GM06990 (cell line): Measurements from ENCODE around the gene CLEC3B.

Experiments
- DNase-seq: peaks from one replicate; pipeline ENCODE4 v3.0.0-alpha.2; 2011; ENCODE audit not compliant: insufficient read length; ENCODE audit errors: extremely low read depth
- H3K27me3 ChIP-seq: replicated peaks from 2 replicates; pipeline ENCODE4 v1.6.0; 2011; ENCODE audit warnings: low read length; ENCODE audit not compliant: control insufficient read depth, insufficient read depth
- H3K36me3 ChIP-seq: 2 replicates; pipeline ENCODE4 v1.5.1; 2011; ENCODE audit warnings: low read length; ENCODE audit not compliant: control insufficient read depth, insufficient read depth
- H3K4me3 ChIP-seq: replicated peaks from 2 replicates; pipeline ENCODE4 v1.5.1; 2011; ENCODE audit warnings: low read depth, mild to moderate bottlenecking, control low read depth, low read length
- CTCF ChIP-seq: IDR thresholded peaks from 2 replicates; pipeline ENCODE4 v1.5.1; 2011; ENCODE audit warnings: low read length, control low read depth, mild to moderate bottlenecking, inconsistent platforms; ENCODE audit not compliant: insufficient read depth, poor library complexity, severe bottlenecking

The CLEC3B gene

GRCh38 chr3:44987332-44987731, 38.8 kb upstream of the CLEC3B start:
- H3K27me3 ChIP-seq, result no peaks in the 10 kb centered on the region
- TF ChIP-seq CTCF, result no peak
- DNase-seq, result no peak
- H3K36me3 ChIP-seq, result peaks cover 14% of the 10 kb centered on the region
- no peak overlapping the region for H3K4me3 ChIP-seq

GRCh38 chr3:44988073-44988472, 38.0 kb upstream of the CLEC3B start:
- H3K4me3 ChIP-seq, result no peak overlapping the region
- no peak for DNase-seq
- no peaks in the 10 kb centered on the region for H3K27me3 ChIP-seq
- peaks cover 15% of the 10 kb centered on the region for H3K36me3 ChIP-seq
- peak; percentile 66 for TF ChIP-seq CTCF

GRCh38 chr3:44989141-44989540, 37.0 kb upstream of the CLEC3B start:
- no peak for TF ChIP-seq CTCF
- DNase-seq, result no peak
- no peaks in the 10 kb centered on the region for H3K27me3 ChIP-seq
- H3K36me3 ChIP-seq, result peaks cover 15% of the 10 kb centered on the region
- no peak overlapping the region for H3K4me3 ChIP-seq

GRCh38 chr3:44989636-44990373, 36.3 kb upstream of the CLEC3B start:
- Histone ChIP-seq H3K4me3 (no peak overlapping the region), H3K36me3 (peaks cover 15% of the 10 kb centered on the region), H3K27me3 (no peaks in the 10 kb centered on the region)
- DNase-seq, result no peak
- TF ChIP-seq CTCF, result no peak

GRCh38 chr3:44991326-44991725, 34.8 kb upstream of the CLEC3B start:
- H3K36me3 ChIP-seq, result peaks cover 15% of the 10 kb centered on the region

More at GRCh38 chr3:44991326-44991725, 34.8 kb upstream of the CLEC3B start:
- DNase-seq, result no peak
- Histone ChIP-seq H3K27me3 (no peaks in the 10 kb centered on the region), H3K4me3 (no peak overlapping the region)
- no peak for TF ChIP-seq CTCF
